Caco-2 (cell line): ENCODE results near the gene NOL9. TPM values are rescaled to one million over a fixed set of nuclear protein-coding genes. Genes with fewer than 3 reads are reported as not detected.

Source experiments
- BruUV-seq: library from RNA; stranded (reverse); fragments of 400-500 nt; replicated peaks from 2 replicates; lab custom pipeline; 2021; lab: Mats Ljungman, UMichigan
- CTCF ChIA-PET: fragments of 300-600 bp; sonication (Branson Sonifier 250); formaldehyde crosslinking; loops from one replicate; lab custom pipeline; 2022; ENCODE audit warnings: antibody characterized with exemption; lab: Charles Lee
- POLR2A ChIA-PET: fragments of 300-600 bp; sonication (Branson Sonifier 250); formaldehyde crosslinking; loops from one replicate; lab custom pipeline; 2022; ENCODE audit warnings: antibody characterized with exemption; lab: Charles Lee
- DNase-seq, 2 experiments: peaks; one replicate each; pipeline versions ENCODE4 v3.0.0 to v3.0.0-alpha.2; 2020 to 2022
- H3K27me3 ChIP-seq: replicated peaks from 2 replicates; pipeline ENCODE4 v1.6.0; 2011; ENCODE audit warnings: low read length; ENCODE audit not compliant: control insufficient read depth, insufficient read depth
- H3K36me3 ChIP-seq: 2 replicates; pipeline ENCODE4 v1.5.1; 2011; ENCODE audit warnings: low read length; ENCODE audit not compliant: control insufficient read depth, insufficient read depth
- H3K4me1 ChIP-seq: fragments of 250-450 bp; sonication (Bioruptor Pico); 2 replicates; pipeline ENCODE4 v1.5.1; 2020; ENCODE audit warnings: mild to moderate bottlenecking
- H3K4me3 ChIP-seq: 2 replicates; pipeline ENCODE4 v1.5.1; 2011; ENCODE audit warnings: low read depth, mild to moderate bottlenecking, control low read depth, low read length
- H3K9me3 ChIP-seq: fragments of 250-450 bp; sonication (Bioruptor Pico); 2 replicates; pipeline ENCODE4 v1.5.1; 2020; ENCODE audit warnings: mild to moderate bottlenecking, moderate library complexity
- H3K27ac Mint-ChIP-seq: one replicate; pipeline ENCODE4 v1.8.0; 2022; ENCODE audit warnings: mixed read lengths; ENCODE audit not compliant: unreplicated experiment
- H3K27me3 Mint-ChIP-seq: one replicate; pipeline ENCODE4 v1.8.0; 2022; ENCODE audit warnings: mixed read lengths; ENCODE audit not compliant: insufficient read depth, unreplicated experiment
- H3K36me3 Mint-ChIP-seq: one replicate; pipeline ENCODE4 v1.8.0; 2022; ENCODE audit warnings: mild to moderate bottlenecking, mixed read lengths; ENCODE audit not compliant: insufficient read depth, unreplicated experiment
- H3K4me1 Mint-ChIP-seq: one replicate; pipeline ENCODE4 v1.8.0; 2022; ENCODE audit warnings: low read depth, mixed read lengths; ENCODE audit not compliant: unreplicated experiment
- H3K4me3 Mint-ChIP-seq: one replicate; pipeline ENCODE4 v1.8.0; 2022; ENCODE audit warnings: mild to moderate bottlenecking, moderate library complexity, mixed read lengths; ENCODE audit not compliant: unreplicated experiment
- H3K9me3 Mint-ChIP-seq: one replicate; pipeline ENCODE4 v1.8.0; 2022; ENCODE audit warnings: mixed read lengths; ENCODE audit not compliant: unreplicated experiment
- CTCF ChIP-seq, 2 experiments: fragments of 200-600 bp in 1 of 2; IDR thresholded peaks; 1 replicate in 1 of 2; 2 replicates in 1 of 2; pipeline versions ENCODE4 v1.5.1 to v1.8.0; 2011 to 2022; ENCODE audit warnings: antibody characterized with exemption in 1 of 2, control low read depth in 1 of 2, inconsistent platforms in 1 of 2, low read depth in 1 of 2, low read length in 1 of 2, mild to moderate bottlenecking in 1 of 2, moderate library complexity in 1 of 2; ENCODE audit not compliant: insufficient read depth in 1 of 2, severe bottlenecking in 1 of 2, unreplicated experiment in 1 of 2
- intact Hi-C: fragments of 100-400 bp; cut with micrococcal nuclease; formaldehyde crosslinking; loops from one replicate; pipeline ENCODE4 v1.10.0; 2022; ENCODE audit not compliant: unreplicated experiment
- total RNA-seq: library from RNA; stranded (reverse); gene quantifications from 2 replicates; pipeline ENCODE4 v1.2.3, GENCODE V29; 2022

NOL9 gene
- total RNA-seq, 1 experiment from 2014 or later = 33.6 TPM

GRCh38 chr1:6593810-6594209, 39.5 kb upstream of the NOL9 start:
- Mint-ChIP-seq H3K4me1 (no peaks in the 10 kb centered on the region), H3K27ac (no peak overlapping the region), H3K27me3 (no peaks in the 10 kb centered on the region), H3K4me3 (no peak overlapping the region), H3K9me3 (no peaks in the 10 kb centered on the region), H3K36me3 (peaks cover 50% of the 10 kb centered on the region)
- no peaks in the 10 kb centered on the region for H3K9me3 ChIP-seq
- peaks cover 6% of the 10 kb centered on the region for H3K36me3 ChIP-seq
- no peaks in the 10 kb centered on the region for H3K27me3 ChIP-seq
- ChIA-PET CTCF (no interaction called here), POLR2A (interaction anchor here (0.5 kb wide), 1 partner anchor 279 kb away, joined by 3 read pairs; no protein-coding TSS in a partner anchor)
- BruUV-seq = no TSS peak
- no peak overlapping the region for H3K4me3 ChIP-seq
- H3K4me1 ChIP-seq = no peaks in the 10 kb centered on the region
- intact Hi-C loops = no loop called here
- TF ChIP-seq CTCF (IDR thresholded peaks at IDR 0.05; ENCODE audit: insufficient read depth in 1 of 2, low read depth in 1 of 2, low read length in 1 of 2, severe bottlenecking in 1 of 2, unreplicated experiment in 1 of 2) = no peak
- DNase-seq = no peak

GRCh38 chr1:6592865-6593593, 38.7 kb upstream of the NOL9 start:
- H3K9me3 Mint-ChIP-seq = no peaks in the 10 kb centered on the region
- no peak overlapping the region for H3K4me3 ChIP-seq
- POLR2A ChIA-PET = interaction anchor here (0.9 kb wide), 1 partner anchor 31 kb away, joined by 3 read pairs; no protein-coding TSS in a partner anchor
- no peaks in the 10 kb centered on the region for H3K9me3 ChIP-seq
- H3K27me3 ChIP-seq = no peaks in the 10 kb centered on the region
- CTCF ChIA-PET = no interaction called here
- H3K27ac Mint-ChIP-seq = no peak overlapping the region
- intact Hi-C loops = no loop called here
- no peak for DNase-seq
- H3K4me1 ChIP-seq = no peaks in the 10 kb centered on the region
- BruUV-seq = no TSS peak
- peaks cover 44% of the 10 kb centered on the region for H3K36me3 Mint-ChIP-seq
- H3K36me3 ChIP-seq = peaks cover 8% of the 10 kb centered on the region
- no peak for TF ChIP-seq CTCF (IDR thresholded peaks at IDR 0.05; ENCODE audit: insufficient read depth in 1 of 2, low read depth in 1 of 2, low read length in 1 of 2, severe bottlenecking in 1 of 2, unreplicated experiment in 1 of 2)
- no peaks in the 10 kb centered on the region for H3K27me3 Mint-ChIP-seq
- H3K4me3 Mint-ChIP-seq = no peak overlapping the region
- no peaks in the 10 kb centered on the region for H3K4me1 Mint-ChIP-seq

GRCh38 chr1:6592441-6592840, 38.1 kb upstream of the NOL9 start:
- Mint-ChIP-seq H3K4me1 (no peaks in the 10 kb centered on the region), H3K27ac (no peak overlapping the region), H3K4me3 (no peak overlapping the region), H3K36me3 (peaks cover 42% of the 10 kb centered on the region), H3K27me3 (no peaks in the 10 kb centered on the region), H3K9me3 (no peaks in the 10 kb centered on the region)
- no peak overlapping the region for H3K4me3 ChIP-seq
- peaks cover 2% of the 10 kb centered on the region for H3K36me3 ChIP-seq
- no TSS peak for BruUV-seq
- TF ChIP-seq CTCF (IDR thresholded peaks at IDR 0.05; ENCODE audit: insufficient read depth in 1 of 2, low read depth in 1 of 2, low read length in 1 of 2, severe bottlenecking in 1 of 2, unreplicated experiment in 1 of 2) = no peak
- CTCF ChIA-PET = no interaction called here
- H3K4me1 ChIP-seq = no peaks in the 10 kb centered on the region
- POLR2A ChIA-PET = interaction anchor here (0.9 kb wide), 1 partner anchor 30 kb away, joined by 3 read pairs; no protein-coding TSS in a partner anchor
- intact Hi-C loops = no loop called here
- no peaks in the 10 kb centered on the region for H3K9me3 ChIP-seq
- no peak for DNase-seq
- no peaks in the 10 kb centered on the region for H3K27me3 ChIP-seq
